ENCODE data around the gene EIF4ENIF1. TPM values are rescaled to one million over a fixed set of nuclear protein-coding genes. Genes with fewer than 3 reads are reported as not detected.

Gene EIF4ENIF1
- total and polyA plus RNA-seq, 9 of the 15 experiments (the other 6 are each of a cell fraction or from before 2014, with no cell fraction given) = 2.5 to 24.9 (median 15.8) TPM

DNA sequence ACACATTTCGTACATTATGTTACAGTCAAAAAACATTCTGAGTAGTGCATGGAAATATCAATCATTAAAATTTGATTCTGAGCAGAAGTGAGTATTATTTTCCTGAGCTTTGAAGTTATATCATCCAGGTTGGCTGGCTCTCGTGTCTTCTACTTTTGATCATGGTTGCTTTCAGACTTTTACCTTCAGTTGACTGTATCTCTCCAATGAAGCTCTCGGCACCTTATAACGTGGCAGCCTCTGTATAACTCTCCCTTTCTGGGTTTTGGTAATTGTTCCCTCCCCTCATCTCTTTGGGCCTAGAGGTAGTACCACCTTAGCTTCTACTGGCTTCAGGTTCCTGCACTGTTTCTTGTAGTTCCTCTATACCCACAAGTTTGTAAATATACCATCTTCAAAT is 18.9 kb upstream of the EIF4ENIF1 start (continued):
- TF ChIP-seq NFE2 (IDR thresholded peaks at IDR 0.05; ENCODE audit: low read depth) (no peak), HNRNPLL (IDR thresholded peaks at IDR 0.05; ENCODE audit: low read depth, low read length, poor library complexity, severe bottlenecking) (no peak), PHTF2 (CRISPR knock-in tag; IDR thresholded peaks at IDR 0.05) (no peak), SREBF1 (IDR thresholded peaks at IDR 0.05; ENCODE audit: borderline replicate concordance, low read depth, low read length) (no peak), MEF2A (IDR thresholded peaks at IDR 0.05; ENCODE audit: control insufficient read depth, low read depth, low read length) (no peak), JUN (IDR thresholded peaks at IDR 0.05; ENCODE audit: borderline replicate concordance, low read depth, low read length) (no peak), JUN (CRISPR knock-in tag; IDR thresholded peaks at IDR 0.05; ENCODE audit: borderline replicate concordance) (no peak), SMAD1 (IDR thresholded peaks at IDR 0.05; ENCODE audit: low read depth, low read length, partially characterized antibody) (no peak), FOXK1 (CRISPR knock-in tag; IDR thresholded peaks at IDR 0.05; ENCODE audit: borderline replicate concordance) (no peak)
- TF ChIP-seq, protein P1, sequence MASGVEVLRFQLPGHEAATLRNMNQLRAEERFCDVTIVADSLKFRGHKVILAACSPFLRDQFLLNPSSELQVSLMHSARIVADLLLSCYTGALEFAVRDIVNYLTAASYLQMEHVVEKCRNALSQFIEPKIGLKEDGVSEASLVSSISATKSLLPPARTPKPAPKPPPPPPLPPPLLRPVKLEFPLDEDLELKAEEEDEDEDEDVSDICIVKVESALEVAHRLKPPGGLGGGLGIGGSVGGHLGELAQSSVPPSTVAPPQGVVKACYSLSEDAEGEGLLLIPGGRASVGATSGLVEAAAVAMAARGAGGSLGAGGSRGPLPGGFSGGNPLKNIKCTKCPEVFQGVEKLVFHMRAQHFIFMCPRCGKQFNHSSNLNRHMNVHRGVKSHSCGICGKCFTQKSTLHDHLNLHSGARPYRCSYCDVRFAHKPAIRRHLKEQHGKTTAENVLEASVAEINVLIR (CRISPR knock-in tag; IDR thresholded peaks at IDR 0.05) = no peak
- TF ChIP-seq, protein P2, sequence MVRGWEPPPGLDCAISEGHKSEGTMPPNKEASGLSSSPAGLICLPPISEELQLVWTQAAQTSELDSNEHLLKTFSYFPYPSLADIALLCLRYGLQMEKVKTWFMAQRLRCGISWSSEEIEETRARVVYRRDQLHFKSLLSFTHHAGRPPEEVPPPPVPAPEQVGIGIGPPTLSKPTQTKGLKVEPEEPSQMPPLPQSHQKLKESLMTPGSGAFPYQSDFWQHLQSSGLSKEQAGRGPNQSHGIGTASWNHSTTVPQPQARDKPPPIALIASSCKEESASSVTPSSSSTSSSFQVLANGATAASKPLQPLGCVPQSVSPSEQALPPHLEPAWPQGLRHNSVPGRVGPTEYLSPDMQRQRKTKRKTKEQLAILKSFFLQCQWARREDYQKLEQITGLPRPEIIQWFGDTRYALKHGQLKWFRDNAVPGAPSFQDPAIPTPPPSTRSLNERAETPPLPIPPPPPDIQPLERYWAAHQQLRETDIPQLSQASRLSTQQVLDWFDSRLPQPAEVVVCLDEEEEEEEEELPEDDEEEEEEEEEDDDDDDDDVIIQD (CRISPR knock-in tag; IDR thresholded peaks at IDR 0.05) = no peak
- TF ChIP-seq, protein P3, sequence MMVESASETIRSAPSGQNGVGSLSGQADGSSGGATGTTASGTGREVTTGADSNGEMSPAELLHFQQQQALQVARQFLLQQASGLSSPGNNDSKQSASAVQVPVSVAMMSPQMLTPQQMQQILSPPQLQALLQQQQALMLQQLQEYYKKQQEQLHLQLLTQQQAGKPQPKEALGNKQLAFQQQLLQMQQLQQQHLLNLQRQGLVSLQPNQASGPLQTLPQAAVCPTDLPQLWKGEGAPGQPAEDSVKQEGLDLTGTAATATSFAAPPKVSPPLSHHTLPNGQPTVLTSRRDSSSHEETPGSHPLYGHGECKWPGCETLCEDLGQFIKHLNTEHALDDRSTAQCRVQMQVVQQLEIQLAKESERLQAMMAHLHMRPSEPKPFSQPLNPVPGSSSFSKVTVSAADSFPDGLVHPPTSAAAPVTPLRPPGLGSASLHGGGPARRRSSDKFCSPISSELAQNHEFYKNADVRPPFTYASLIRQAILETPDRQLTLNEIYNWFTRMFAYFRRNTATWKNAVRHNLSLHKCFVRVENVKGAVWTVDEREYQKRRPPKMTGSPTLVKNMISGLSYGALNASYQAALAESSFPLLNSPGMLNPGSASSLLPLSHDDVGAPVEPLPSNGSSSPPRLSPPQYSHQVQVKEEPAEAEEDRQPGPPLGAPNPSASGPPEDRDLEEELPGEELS (CRISPR knock-in tag; IDR thresholded peaks at IDR 0.05; ENCODE audit: borderline replicate concordance) = no peak
- TF ChIP-seq, protein P4, sequence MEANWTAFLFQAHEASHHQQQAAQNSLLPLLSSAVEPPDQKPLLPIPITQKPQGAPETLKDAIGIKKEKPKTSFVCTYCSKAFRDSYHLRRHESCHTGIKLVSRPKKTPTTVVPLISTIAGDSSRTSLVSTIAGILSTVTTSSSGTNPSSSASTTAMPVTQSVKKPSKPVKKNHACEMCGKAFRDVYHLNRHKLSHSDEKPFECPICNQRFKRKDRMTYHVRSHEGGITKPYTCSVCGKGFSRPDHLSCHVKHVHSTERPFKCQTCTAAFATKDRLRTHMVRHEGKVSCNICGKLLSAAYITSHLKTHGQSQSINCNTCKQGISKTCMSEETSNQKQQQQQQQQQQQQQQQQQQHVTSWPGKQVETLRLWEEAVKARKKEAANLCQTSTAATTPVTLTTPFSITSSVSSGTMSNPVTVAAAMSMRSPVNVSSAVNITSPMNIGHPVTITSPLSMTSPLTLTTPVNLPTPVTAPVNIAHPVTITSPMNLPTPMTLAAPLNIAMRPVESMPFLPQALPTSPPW (CRISPR knock-in tag; IDR thresholded peaks at IDR 0.05) = no peak
